ENCODE results near the gene SNUPN.

SNUPN gene

GRCh38 chr15:75553659-75554058 is 71.9 kb downstream of the SNUPN start:
- TF ChIP-seq CTCF (IDR thresholded peaks at IDR 0.05; ENCODE audit: borderline replicate concordance, control extremely low read depth, extremely low read depth, insufficient read depth, missing control alignments): no peak
- in situ Hi-C loops (cut with MboI; ENCODE audit: low sequenced_read_pairs, unreplicated experiment): no loop called here

GRCh38 chr15:75551091-75551490 is 74.4 kb downstream of the SNUPN start:
- TF ChIP-seq CTCF (IDR thresholded peaks at IDR 0.05; ENCODE audit: borderline replicate concordance, control extremely low read depth, extremely low read depth, insufficient read depth, missing control alignments): no peak
- no peak for DNase-seq (ENCODE audit: low spot score)
- in situ Hi-C loops (cut with MboI; ENCODE audit: low sequenced_read_pairs, unreplicated experiment): no loop called here

More at GRCh38 chr15:75553659-75554058, 71.9 kb downstream of the SNUPN start:
- DNase-seq (ENCODE audit: low spot score): no peak
